ENCODE results near the gene SLC12A3.

SLC12A3 gene

GRCh38 chr16:56941092-56941491 is 76.1 kb downstream of the SLC12A3 start:
- no peak for DNase-seq (ENCODE audit: low read depth)
- no peak overlapping the region for H3K4me3 ChIP-seq (ENCODE audit: control insufficient read depth, low read depth, low read length)
- TF ChIP-seq, protein P1, sequence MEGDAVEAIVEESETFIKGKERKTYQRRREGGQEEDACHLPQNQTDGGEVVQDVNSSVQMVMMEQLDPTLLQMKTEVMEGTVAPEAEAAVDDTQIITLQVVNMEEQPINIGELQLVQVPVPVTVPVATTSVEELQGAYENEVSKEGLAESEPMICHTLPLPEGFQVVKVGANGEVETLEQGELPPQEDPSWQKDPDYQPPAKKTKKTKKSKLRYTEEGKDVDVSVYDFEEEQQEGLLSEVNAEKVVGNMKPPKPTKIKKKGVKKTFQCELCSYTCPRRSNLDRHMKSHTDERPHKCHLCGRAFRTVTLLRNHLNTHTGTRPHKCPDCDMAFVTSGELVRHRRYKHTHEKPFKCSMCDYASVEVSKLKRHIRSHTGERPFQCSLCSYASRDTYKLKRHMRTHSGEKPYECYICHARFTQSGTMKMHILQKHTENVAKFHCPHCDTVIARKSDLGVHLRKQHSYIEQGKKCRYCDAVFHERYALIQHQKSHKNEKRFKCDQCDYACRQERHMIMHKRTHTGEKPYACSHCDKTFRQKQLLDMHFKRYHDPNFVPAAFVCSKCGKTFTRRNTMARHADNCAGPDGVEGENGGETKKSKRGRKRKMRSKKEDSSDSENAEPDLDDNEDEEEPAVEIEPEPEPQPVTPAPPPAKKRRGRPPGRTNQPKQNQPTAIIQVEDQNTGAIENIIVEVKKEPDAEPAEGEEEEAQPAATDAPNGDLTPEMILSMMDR (conservative IDR thresholded peaks at IDR 0.05; ENCODE audit: control insufficient read depth, insufficient read depth, low read depth, low read length): no peak

GRCh38 chr16:56941856-56942331 is 76.9 kb downstream of the SLC12A3 start:
- H3K4me3 ChIP-seq (ENCODE audit: control insufficient read depth, low read depth, low read length): no peak overlapping the region
- DNase-seq (ENCODE audit: low read depth): no peak
- TF ChIP-seq, protein P1 (conservative IDR thresholded peaks at IDR 0.05; ENCODE audit: control insufficient read depth, insufficient read depth, low read depth, low read length): no peak

DNA sequence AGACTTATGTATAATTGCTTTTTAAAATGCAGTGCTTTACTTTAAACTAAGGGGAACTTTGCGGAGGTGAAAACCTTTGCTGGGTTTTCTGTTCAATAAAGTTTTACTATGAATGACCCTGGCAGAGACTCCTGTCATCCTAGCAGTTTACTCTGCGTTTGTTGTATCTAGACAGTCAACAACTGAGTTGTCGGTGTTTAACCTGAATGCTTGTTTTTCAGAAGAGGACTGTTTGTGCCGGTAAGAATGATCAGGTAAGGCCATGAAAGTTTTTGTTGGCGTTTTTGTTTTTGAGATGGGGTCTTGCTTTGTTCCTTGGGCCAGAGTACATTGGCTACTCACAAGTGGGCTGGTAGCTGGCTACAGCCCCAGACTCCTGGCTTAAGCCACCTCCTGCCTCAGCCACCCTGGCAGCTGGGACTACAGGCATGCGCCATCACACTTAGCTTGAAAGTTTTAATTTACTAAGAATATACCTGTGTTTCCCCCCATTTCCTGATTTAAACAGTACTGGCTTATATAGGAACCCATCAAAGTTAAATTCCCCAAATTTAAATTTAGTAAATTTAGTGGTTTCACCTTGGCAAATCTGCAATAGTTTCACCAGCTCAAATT is 78.9 kb downstream of the SLC12A3 start:
- TF ChIP-seq, protein P1 (conservative IDR thresholded peaks at IDR 0.05; ENCODE audit: control insufficient read depth, insufficient read depth, low read depth, low read length): no peak
- DNase-seq (ENCODE audit: low read depth): no peak
- no peak overlapping the region for H3K4me3 ChIP-seq (ENCODE audit: control insufficient read depth, low read depth, low read length)

GRCh38 chr16:56944954-56945839 is 80.2 kb downstream of the SLC12A3 start:
- H3K4me3 ChIP-seq (ENCODE audit: control insufficient read depth, low read depth, low read length): no peak overlapping the region
- DNase-seq (ENCODE audit: low read depth): no peak
- TF ChIP-seq, protein P1 (conservative IDR thresholded peaks at IDR 0.05; ENCODE audit: control insufficient read depth, insufficient read depth, low read depth, low read length): no peak

- TF ChIP-seq, protein P1 (conservative IDR thresholded peaks at IDR 0.05; ENCODE audit: control insufficient read depth, insufficient read depth, low read depth, low read length): no peak
- no peak overlapping the region for H3K4me3 ChIP-seq (ENCODE audit: control insufficient read depth, low read depth, low read length)
- no peak for DNase-seq (ENCODE audit: low read depth)
Measured at GRCh38 chr16:56945847-56946527, 81.0 kb downstream of the SLC12A3 start.

GRCh38 chr16:56946767-56947603 is 82.0 kb downstream of the SLC12A3 start:
- no peak overlapping the region for H3K4me3 ChIP-seq (ENCODE audit: control insufficient read depth, low read depth, low read length)
- TF ChIP-seq, protein P1 (conservative IDR thresholded peaks at IDR 0.05; ENCODE audit: control insufficient read depth, insufficient read depth, low read depth, low read length): no peak
- no peak for DNase-seq (ENCODE audit: low read depth)

All from fibroblast of mammary gland (primary cell).